SH-SY5Y (cell line): ENCODE measurements around the gene ITGBL1.

Experiments
- GATA2 ChIP-seq: IDR thresholded peaks from 2 replicates; pipeline ENCODE4 v1.6.1; 2011; ENCODE audit warnings: mild to moderate bottlenecking, low read depth, low read length
- GATA3 ChIP-seq: IDR thresholded peaks from 2 replicates; pipeline ENCODE4 v1.6.1; 2011; ENCODE audit warnings: low read depth, mild to moderate bottlenecking, low read length, moderate library complexity

Gene ITGBL1

GRCh38 chr13:101596803-101597202 is 144.3 kb downstream of the ITGBL1 start:
- TF ChIP-seq GATA2 (no peak), GATA3 (no peak)

GRCh38 chr13:101611491-101612475 is 159.3 kb downstream of the ITGBL1 start:
- TF ChIP-seq GATA3 (no peak), GATA2 (no peak)

- TF ChIP-seq GATA2 (no peak), GATA3 (no peak)
Measured at GRCh38 chr13:101612735-101613134, 160.3 kb downstream of the ITGBL1 start.

GRCh38 chr13:101614491-101614890 is 162.0 kb downstream of the ITGBL1 start:
- TF ChIP-seq GATA2 (no peak), GATA3 (no peak)

GRCh38 chr13:101618440-101619187 is 166.1 kb downstream of the ITGBL1 start:
- TF ChIP-seq GATA3: no peak
- TF ChIP-seq GATA2: no peak

GRCh38 chr13:101621099-101621498 is 168.6 kb downstream of the ITGBL1 start:
- TF ChIP-seq GATA3: no peak

- TF ChIP-seq GATA2 (no peak), GATA3 (no peak)
Measured at GRCh38 chr13:101623470-101624209, 171.2 kb downstream of the ITGBL1 start.

- TF ChIP-seq GATA3: no peak
- TF ChIP-seq GATA2: no peak
Measured at GRCh38 chr13:101624210-101624922, 171.9 kb downstream of the ITGBL1 start.

- TF ChIP-seq GATA3 (no peak), GATA2 (no peak)
Measured at GRCh38 chr13:101624981-101625380, 172.5 kb downstream of the ITGBL1 start.

GRCh38 chr13:101626925-101627555 is 174.6 kb downstream of the ITGBL1 start:
- TF ChIP-seq GATA3: no peak
- no peak for TF ChIP-seq GATA2

GRCh38 chr13:101627556-101627943 is 175.1 kb downstream of the ITGBL1 start:
- TF ChIP-seq GATA2: no peak
- no peak for TF ChIP-seq GATA3

GRCh38 chr13:101628900-101629299 is 176.4 kb downstream of the ITGBL1 start:
- no peak for TF ChIP-seq GATA3
- TF ChIP-seq GATA2: no peak

- no peak for TF ChIP-seq GATA3
- no peak for TF ChIP-seq GATA2
Measured at GRCh38 chr13:101631395-101631794, 178.9 kb downstream of the ITGBL1 start.

GRCh38 chr13:101634142-101634541 is 181.7 kb downstream of the ITGBL1 start:
- TF ChIP-seq GATA3 (no peak), GATA2 (no peak)
